ENCODE results near the gene SYT7. TPM values are rescaled to one million over a fixed set of nuclear protein-coding genes. Genes with fewer than 3 reads are reported as not detected.
A peak's percentile ranks its signal among the peaks of the same experiment; 100 is the strongest.
"Not testable (repeated sequence)": the region's sequence is repeated elsewhere in the genome, so short reads cannot be mapped to it uniquely, and the experiment has no call there.

Gene SYT7
- total RNA-seq, 6 experiments from 2014 or later = 13.1 to 70.8 (median 31.6) TPM

DNA sequence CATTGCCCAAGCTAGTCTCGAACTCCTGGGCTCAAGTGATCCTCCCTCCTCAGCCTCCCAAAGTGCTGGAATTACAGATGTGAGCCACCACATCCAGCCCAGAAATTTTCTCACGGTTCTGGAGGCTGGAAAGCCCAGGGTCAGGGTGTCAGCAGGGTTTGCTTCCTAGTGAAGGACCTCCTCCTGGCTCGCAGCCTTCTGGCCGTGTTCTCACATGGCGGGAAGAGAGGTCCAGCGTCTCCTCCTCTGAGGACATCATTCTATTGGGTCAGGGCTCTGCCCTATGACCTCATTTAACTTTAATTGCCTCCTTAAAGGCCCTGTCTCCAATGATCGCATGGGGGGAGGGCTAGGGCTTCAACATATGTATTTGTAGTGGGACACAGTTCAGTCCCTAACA is 112.9 kb downstream of the SYT7 start:
- 57% methylated on average over 3 of the region's 7 CpGs for WGBS (ENCODE audit: insufficient coverage, low coverage, low lambda C conversion rate, missing lambda C conversion rate)
- H3K27ac ChIP-seq = no peak overlapping the region
- intact Hi-C loops (cut with DNase I) = no loop called here
- no peaks in the 10 kb centered on the region for H3K27me3 ChIP-seq
- no peaks in the 10 kb centered on the region for H3K4me1 ChIP-seq
- no peak for TF ChIP-seq POLR2A (IDR thresholded peaks at IDR 0.05)
- TF ChIP-seq, protein P1, sequence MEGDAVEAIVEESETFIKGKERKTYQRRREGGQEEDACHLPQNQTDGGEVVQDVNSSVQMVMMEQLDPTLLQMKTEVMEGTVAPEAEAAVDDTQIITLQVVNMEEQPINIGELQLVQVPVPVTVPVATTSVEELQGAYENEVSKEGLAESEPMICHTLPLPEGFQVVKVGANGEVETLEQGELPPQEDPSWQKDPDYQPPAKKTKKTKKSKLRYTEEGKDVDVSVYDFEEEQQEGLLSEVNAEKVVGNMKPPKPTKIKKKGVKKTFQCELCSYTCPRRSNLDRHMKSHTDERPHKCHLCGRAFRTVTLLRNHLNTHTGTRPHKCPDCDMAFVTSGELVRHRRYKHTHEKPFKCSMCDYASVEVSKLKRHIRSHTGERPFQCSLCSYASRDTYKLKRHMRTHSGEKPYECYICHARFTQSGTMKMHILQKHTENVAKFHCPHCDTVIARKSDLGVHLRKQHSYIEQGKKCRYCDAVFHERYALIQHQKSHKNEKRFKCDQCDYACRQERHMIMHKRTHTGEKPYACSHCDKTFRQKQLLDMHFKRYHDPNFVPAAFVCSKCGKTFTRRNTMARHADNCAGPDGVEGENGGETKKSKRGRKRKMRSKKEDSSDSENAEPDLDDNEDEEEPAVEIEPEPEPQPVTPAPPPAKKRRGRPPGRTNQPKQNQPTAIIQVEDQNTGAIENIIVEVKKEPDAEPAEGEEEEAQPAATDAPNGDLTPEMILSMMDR (IDR thresholded peaks at IDR 0.05) = no peak
- DNase-seq (no peak), ATAC-seq (peak in 1 of 4 donors; percentile 15)
- H3K9me3 ChIP-seq = no peaks in the 10 kb centered on the region
- no peaks in the 10 kb centered on the region for H3K36me3 ChIP-seq
- no peak overlapping the region for H3K4me3 ChIP-seq

DNA sequence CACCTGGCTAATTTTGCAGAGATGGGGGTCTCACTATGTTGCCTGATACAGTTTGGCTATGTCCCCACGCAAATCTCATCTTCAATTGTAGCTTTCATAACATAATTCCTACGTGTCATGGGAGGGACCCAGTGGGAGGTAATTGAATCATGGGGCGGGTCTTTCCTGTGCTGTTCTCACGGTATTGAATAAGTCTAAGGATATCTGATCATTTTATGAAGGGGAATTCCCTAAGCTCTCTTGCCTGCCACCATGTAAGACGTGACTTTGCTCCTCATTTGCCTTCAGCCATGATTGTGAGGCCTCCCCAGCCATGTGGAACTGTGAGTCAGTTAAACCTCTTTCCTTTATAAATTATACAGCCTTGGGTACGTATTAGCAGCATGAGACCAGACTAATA is 113.3 kb downstream of the SYT7 start:
- H3K27me3 ChIP-seq; DNase-seq; H3K4me3 ChIP-seq; H3K4me1 ChIP-seq; H3K36me3 ChIP-seq; H3K27ac ChIP-seq; ATAC-seq; H3K9me3 ChIP-seq; intact Hi-C loops (cut with DNase I): not testable (repeated sequence)
- WGBS (ENCODE audit: insufficient coverage, low coverage, low lambda C conversion rate, missing lambda C conversion rate) = 63% methylated on average over 3 of the region's 6 CpGs

MicroRNAs encoded within 50 kb of the gene (microRNA counts, 767-probe panel; counts per million panel counts)
- microRNA hsa-miR-4488 = 5,849 counts per million, percentile 15 among the panel's probes with 10 or more counts

Small RNA genes lying within 50 kb of the gene (microRNA-seq; reads per million reads assigned to microRNA genes)
- gene MIR4488 = 0 reads per million in 2 donors

Small RNA genes lying within 50 kb of the gene (small RNA-seq; reads per million reads assigned to genes)
- 0 reads per million in 2 experiments for gene MIR4488

Other genes with a start within 250 kb of the SYT7 start
- 10 to 100 TPM; 70.9 to 94.5 (median 83.9) TPM for gene DDB1, start 248.0 kb downstream of the SYT7 start, total RNA-seq
- 100 to 1,000 TPM in 4 of 6 experiments, 10 to 100 TPM in 2; 36.6 to 216 (median 124) TPM for gene TKFC, start 247.8 kb downstream of the SYT7 start, total RNA-seq
- gene CYB561A3, start 219.2 kb downstream of the SYT7 start, total RNA-seq = 10 to 100 TPM; 25.6 to 41.8 (median 35.2) TPM
- gene TMEM138, start 218.7 kb downstream of the SYT7 start, total RNA-seq = 10 to 100 TPM; 18.2 to 41.0 (median 26.4) TPM
- 1 to 10 TPM; 1.7 to 3.9 (median 2.0) TPM for gene TMEM216, start 188.5 kb downstream of the SYT7 start, total RNA-seq
- 10 to 100 TPM; 16.7 to 52.0 (median 31.7) TPM for gene CPSF7, start 151.1 kb downstream of the SYT7 start, total RNA-seq
- 10 to 100 TPM; 17.7 to 62.5 (median 23.3) TPM for gene SDHAF2, start 151.0 kb downstream of the SYT7 start, total RNA-seq
- gene LRRC10B, start 72.3 kb downstream of the SYT7 start, total RNA-seq = not detected
- 1 to 10 TPM in 2 of 6 experiments, under 1 TPM in 4; 0.33 to 5.5 (median 0.79) TPM for gene DAGLA, start 99.3 kb upstream of the SYT7 start, total RNA-seq
- gene MYRF, start 171.6 kb upstream of the SYT7 start, total RNA-seq = 10 to 100 TPM in 5 of 6 experiments, 1 to 10 TPM in 1; 7.6 to 16.4 (median 11.6) TPM
- gene TMEM258, start 211.5 kb upstream of the SYT7 start, total RNA-seq = 10 to 100 TPM; 31.6 to 74.5 (median 55.3) TPM
- gene FEN1, start 211.8 kb upstream of the SYT7 start, total RNA-seq = 10 to 100 TPM in 2 of 6 experiments, 1 to 10 TPM in 4; 4.0 to 13.3 (median 5.4) TPM
- 10 to 100 TPM; 18.3 to 87.6 (median 34.8) TPM for gene FADS1, start 235.9 kb upstream of the SYT7 start, total RNA-seq
- 100 to 1,000 TPM in 4 of 6 experiments, 1 to 10 TPM in 2; 4.2 to 166 (median 110) TPM for gene FADS2, start 247.2 kb upstream of the SYT7 start, total RNA-seq